ENCODE measurements around the gene MEIS2.

MEIS2 gene

DNA sequence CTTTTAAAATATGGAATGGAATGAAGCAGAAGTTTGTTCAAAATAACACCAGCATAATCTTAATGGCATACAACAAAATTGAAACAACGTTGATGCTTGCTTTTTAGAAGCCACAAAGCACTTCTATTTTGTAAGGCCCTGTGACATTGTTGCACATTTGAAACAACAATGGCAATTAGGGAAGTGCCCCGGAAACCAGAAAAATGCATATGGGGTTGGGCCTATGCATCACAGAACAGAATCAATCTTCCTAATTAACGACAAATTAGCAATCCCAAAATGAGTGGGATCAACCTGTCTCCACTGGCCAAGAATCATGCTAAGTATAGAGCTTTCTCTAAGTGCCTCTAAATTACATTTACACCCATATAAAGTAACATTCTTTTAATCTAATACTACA is 168.9 kb downstream of the MEIS2 start:
- DNase-seq (ENCODE audit: low read depth), result no peak
- no peak overlapping the region for H3K4me3 ChIP-seq (ENCODE audit: control insufficient read depth, low read depth, low read length)
- TF ChIP-seq, protein P1, sequence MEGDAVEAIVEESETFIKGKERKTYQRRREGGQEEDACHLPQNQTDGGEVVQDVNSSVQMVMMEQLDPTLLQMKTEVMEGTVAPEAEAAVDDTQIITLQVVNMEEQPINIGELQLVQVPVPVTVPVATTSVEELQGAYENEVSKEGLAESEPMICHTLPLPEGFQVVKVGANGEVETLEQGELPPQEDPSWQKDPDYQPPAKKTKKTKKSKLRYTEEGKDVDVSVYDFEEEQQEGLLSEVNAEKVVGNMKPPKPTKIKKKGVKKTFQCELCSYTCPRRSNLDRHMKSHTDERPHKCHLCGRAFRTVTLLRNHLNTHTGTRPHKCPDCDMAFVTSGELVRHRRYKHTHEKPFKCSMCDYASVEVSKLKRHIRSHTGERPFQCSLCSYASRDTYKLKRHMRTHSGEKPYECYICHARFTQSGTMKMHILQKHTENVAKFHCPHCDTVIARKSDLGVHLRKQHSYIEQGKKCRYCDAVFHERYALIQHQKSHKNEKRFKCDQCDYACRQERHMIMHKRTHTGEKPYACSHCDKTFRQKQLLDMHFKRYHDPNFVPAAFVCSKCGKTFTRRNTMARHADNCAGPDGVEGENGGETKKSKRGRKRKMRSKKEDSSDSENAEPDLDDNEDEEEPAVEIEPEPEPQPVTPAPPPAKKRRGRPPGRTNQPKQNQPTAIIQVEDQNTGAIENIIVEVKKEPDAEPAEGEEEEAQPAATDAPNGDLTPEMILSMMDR (conservative IDR thresholded peaks at IDR 0.05; ENCODE audit: control insufficient read depth, insufficient read depth, low read depth, low read length), result no peak

DNA sequence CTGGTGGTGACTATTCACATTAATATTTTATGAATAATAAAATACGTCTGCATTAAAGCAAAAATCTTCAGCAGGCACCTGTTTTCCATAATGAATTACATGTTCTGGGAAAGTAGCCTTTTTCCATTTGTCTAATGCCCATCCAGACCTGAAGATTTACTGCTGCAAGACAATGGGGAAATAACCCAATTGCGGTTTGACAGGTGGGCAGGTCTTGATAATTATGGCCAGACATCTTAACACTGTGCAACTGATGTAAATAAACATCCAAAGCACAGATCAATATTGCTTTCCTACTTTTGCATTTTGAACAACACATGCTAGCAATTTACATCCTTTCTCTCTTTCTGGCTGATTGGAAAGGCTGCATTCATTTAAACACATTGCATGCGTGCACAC is 173.9 kb downstream of the MEIS2 start:
- DNase-seq (ENCODE audit: low read depth), result no peak
- TF ChIP-seq, protein P1 (conservative IDR thresholded peaks at IDR 0.05; ENCODE audit: control insufficient read depth, insufficient read depth, low read depth, low read length), result no peak

DNA sequence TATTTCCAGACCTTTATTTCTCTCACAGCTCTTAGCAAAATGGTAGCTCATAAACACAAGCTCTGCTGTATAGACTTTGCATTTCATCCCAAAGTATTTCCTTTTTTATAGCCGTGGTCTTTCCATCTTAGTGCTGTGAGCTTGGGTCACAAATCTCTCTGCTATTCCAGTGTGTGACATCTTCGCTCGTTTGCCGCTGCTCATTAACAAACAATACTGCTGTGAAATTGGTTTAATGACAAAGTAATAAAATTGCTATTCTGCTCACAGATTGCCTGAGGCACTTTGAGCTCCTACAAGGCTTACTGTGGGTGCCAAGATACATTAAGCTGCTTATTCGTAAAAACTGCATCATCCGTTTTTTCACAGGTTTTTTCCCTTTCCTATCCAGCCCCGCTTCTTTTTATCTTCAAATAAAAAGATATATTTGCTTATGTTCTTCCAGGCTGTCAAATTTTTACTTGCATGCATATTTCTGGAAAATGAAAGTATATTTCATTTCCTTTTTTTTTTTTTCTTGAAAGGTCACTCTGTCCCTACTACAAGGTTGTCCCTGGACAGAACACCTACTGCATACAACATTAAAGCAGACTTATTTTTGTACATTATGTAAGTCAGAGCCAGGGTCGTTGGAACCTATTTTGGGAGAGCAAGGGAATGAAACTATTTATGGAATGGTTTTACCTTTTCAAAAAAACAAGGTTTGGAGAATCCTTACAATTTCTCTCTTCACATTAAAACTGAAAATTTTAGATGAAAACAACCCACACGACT is 174.5 kb downstream of the MEIS2 start:
- H3K4me3 ChIP-seq (ENCODE audit: control insufficient read depth, low read depth, low read length), result no peak overlapping the region
- DNase-seq (ENCODE audit: low read depth), result no peak
- TF ChIP-seq, protein P1 (conservative IDR thresholded peaks at IDR 0.05; ENCODE audit: control insufficient read depth, insufficient read depth, low read depth, low read length), result no peak

More for the DNA sequence above, 173.9 kb downstream of the MEIS2 start:
- no peak overlapping the region for H3K4me3 ChIP-seq (ENCODE audit: control insufficient read depth, low read depth, low read length)

GRCh38 chr15:36925049-36925448 is 175.3 kb downstream of the MEIS2 start:
- TF ChIP-seq, protein P1 (conservative IDR thresholded peaks at IDR 0.05; ENCODE audit: control insufficient read depth, insufficient read depth, low read depth, low read length), result no peak
- no peak overlapping the region for H3K4me3 ChIP-seq (ENCODE audit: control insufficient read depth, low read depth, low read length)
- DNase-seq (ENCODE audit: low read depth), result no peak

GRCh38 chr15:36924034-36924433 is 176.3 kb downstream of the MEIS2 start:
- TF ChIP-seq, protein P1 (conservative IDR thresholded peaks at IDR 0.05; ENCODE audit: control insufficient read depth, insufficient read depth, low read depth, low read length), result no peak
- no peak overlapping the region for H3K4me3 ChIP-seq (ENCODE audit: control insufficient read depth, low read depth, low read length)
- DNase-seq (ENCODE audit: low read depth), result no peak

GRCh38 chr15:36921484-36922091 is 178.8 kb downstream of the MEIS2 start:
- no peak overlapping the region for H3K4me3 ChIP-seq (ENCODE audit: control insufficient read depth, low read depth, low read length)
- TF ChIP-seq, protein P1 (conservative IDR thresholded peaks at IDR 0.05; ENCODE audit: control insufficient read depth, insufficient read depth, low read depth, low read length), result no peak
- DNase-seq (ENCODE audit: low read depth), result no peak
